Breast epithelium (tissue), 3 donors: Measurements from ENCODE around the gene DDX10.

Source experiments
- POLR2A ChIP-seq: fragments of 450-650 bp; IDR thresholded peaks from one replicate; pipeline ENCODE4 v1.6.1; 2016; ENCODE audit warnings: antibody characterized with exemption, mild to moderate bottlenecking, moderate library complexity
- POLR2AphosphoS5 ChIP-seq, 3 donors: sonication (generic); formaldehyde crosslinking; IDR thresholded peaks; one replicate each; pipeline ENCODE4 v1.6.1; 2017; ENCODE audit warnings: antibody characterized with exemption in 3 of 3
- TF ChIP-seq, protein P1 (sequence below), 3 donors: fragments of 450-650 bp; IDR thresholded peaks; one replicate each; pipeline ENCODE4 v1.5.1; 2016 to 2017; ENCODE audit warnings: antibody characterized with exemption in 3 of 3, mild to moderate bottlenecking in 3 of 3, moderate library complexity in 3 of 3

- TF ChIP-seq, protein P1, sequence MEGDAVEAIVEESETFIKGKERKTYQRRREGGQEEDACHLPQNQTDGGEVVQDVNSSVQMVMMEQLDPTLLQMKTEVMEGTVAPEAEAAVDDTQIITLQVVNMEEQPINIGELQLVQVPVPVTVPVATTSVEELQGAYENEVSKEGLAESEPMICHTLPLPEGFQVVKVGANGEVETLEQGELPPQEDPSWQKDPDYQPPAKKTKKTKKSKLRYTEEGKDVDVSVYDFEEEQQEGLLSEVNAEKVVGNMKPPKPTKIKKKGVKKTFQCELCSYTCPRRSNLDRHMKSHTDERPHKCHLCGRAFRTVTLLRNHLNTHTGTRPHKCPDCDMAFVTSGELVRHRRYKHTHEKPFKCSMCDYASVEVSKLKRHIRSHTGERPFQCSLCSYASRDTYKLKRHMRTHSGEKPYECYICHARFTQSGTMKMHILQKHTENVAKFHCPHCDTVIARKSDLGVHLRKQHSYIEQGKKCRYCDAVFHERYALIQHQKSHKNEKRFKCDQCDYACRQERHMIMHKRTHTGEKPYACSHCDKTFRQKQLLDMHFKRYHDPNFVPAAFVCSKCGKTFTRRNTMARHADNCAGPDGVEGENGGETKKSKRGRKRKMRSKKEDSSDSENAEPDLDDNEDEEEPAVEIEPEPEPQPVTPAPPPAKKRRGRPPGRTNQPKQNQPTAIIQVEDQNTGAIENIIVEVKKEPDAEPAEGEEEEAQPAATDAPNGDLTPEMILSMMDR (IDR thresholded peaks at IDR 0.05): no peak
- TF ChIP-seq POLR2A (no peak), POLR2AphosphoS5 (IDR thresholded peaks at IDR 0.05) (no peak)
Measured at GRCh38 chr11:108906826-108907225, 242.0 kb downstream of the DDX10 start.
